ENCODE data around the gene PEX11G. TPM values are rescaled to one million over a fixed set of nuclear protein-coding genes. Genes with fewer than 3 reads are reported as not detected.

The PEX11G gene
- total and polyA plus RNA-seq, 2 of the 8 experiments (the other 6 are each of a cell fraction or from before 2014, with no cell fraction given), result 2.1 to 4.3 TPM

DNA sequence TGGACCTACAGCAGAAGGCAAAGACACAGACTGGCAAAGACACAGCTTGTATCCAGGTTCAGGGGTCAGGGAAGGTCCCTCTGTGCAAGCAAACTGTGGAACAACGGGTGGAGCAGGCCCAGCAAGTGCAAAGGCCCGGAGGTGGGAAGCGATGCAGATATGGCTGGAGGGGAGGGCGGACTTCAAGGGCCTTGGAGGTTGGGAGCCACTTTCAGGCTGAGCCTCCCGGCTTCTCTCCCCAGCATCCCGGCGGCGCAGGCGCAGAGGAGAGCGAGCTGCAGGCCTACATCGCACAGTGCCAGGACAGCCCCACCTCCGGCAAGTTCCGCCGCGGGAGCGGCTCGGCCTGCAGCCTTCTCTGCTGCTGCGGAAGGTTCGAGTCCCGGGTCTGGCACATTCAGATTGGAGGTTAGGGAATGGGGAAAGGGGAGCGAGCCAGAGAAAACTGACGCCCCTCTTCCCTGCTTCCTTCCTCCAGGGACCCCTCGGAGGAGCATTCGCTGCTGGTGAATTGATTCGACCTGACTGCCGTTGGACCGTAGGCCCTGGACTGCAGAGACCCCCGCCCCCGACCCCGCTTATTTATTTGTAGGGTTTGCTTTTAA lies 44.5 kb upstream of the PEX11G start (continued):
- TF ChIP-seq KDM5A (IDR thresholded peaks at IDR 0.05; ENCODE audit: low read length) (no peak), NRF1 (IDR thresholded peaks at IDR 0.05; ENCODE audit: low read depth, low read length) (peak; percentile 20), RNF2 (IDR thresholded peaks at IDR 0.05; ENCODE audit: borderline replicate concordance, low read depth, low read length, missing control alignments, poor library complexity, severe bottlenecking) (no peak), JUND (IDR thresholded peaks at IDR 0.05; ENCODE audit: low read length) (no peak), ATF2 (IDR thresholded peaks at IDR 0.05; ENCODE audit: low read length) (no peak), PHF8 (conservative IDR thresholded peaks at IDR 0.05; ENCODE audit: low read depth, low read length) (no peak), TEAD4 (IDR thresholded peaks at IDR 0.05; ENCODE audit: low read depth, low read length) (no peak), EGR1 (IDR thresholded peaks at IDR 0.05; ENCODE audit: borderline replicate concordance, low read depth, low read length) (no peak), SIX5 (IDR thresholded peaks at IDR 0.05; ENCODE audit: low read depth, low read length) (no peak)
- TF ChIP-seq, protein P1, sequence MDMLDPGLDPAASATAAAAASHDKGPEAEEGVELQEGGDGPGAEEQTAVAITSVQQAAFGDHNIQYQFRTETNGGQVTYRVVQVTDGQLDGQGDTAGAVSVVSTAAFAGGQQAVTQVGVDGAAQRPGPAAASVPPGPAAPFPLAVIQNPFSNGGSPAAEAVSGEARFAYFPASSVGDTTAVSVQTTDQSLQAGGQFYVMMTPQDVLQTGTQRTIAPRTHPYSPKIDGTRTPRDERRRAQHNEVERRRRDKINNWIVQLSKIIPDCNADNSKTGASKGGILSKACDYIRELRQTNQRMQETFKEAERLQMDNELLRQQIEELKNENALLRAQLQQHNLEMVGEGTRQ (IDR thresholded peaks at IDR 0.05; ENCODE audit: low read length), result no peak
